Activated CD8-positive, alpha-beta T cell treated with anti-CD3 and anti-CD28 coated beads for 36 hours (primary cell): ENCODE measurements around the gene TPM1. TPM values are rescaled to one million over a fixed set of nuclear protein-coding genes. Genes with fewer than 3 reads are reported as not detected.

ENCODE experiments used
- ATAC-seq: fragments of 200-7000 bp; cut with Tn5 transposase; one replicate; pipeline ENCODE4 v1.10.0; 2021; ENCODE audit warnings: mild to moderate bottlenecking, moderate library complexity
- CTCF ChIA-PET: fragments of 350-600 bp; sonication (Branson Sonifier 250); formaldehyde crosslinking; loops from one replicate; lab custom pipeline; 2021; ENCODE audit warnings: antibody characterized with exemption; lab: Charles Lee
- POLR2A ChIA-PET: fragments of 350-600 bp; sonication (Branson Sonifier 250); formaldehyde crosslinking; loops from one replicate; lab custom pipeline; 2021; ENCODE audit warnings: antibody characterized with exemption; lab: Charles Lee
- DNase-seq: peaks from one replicate; pipeline ENCODE4 v3.0.0-alpha.2; 2020
- H3K27ac Mint-ChIP-seq: one replicate; pipeline ENCODE4 v1.8.0; 2021; ENCODE audit warnings: mild to moderate bottlenecking, mixed read lengths
- H3K27me3 Mint-ChIP-seq: one replicate; pipeline ENCODE4 v1.8.0; 2021; ENCODE audit warnings: mixed read lengths
- H3K36me3 Mint-ChIP-seq: one replicate; pipeline ENCODE4 v1.8.0; 2021; ENCODE audit warnings: low read depth, mixed read lengths
- H3K4me1 Mint-ChIP-seq: one replicate; pipeline ENCODE4 v1.8.0; 2021; ENCODE audit warnings: low read depth, mixed read lengths
- H3K4me3 Mint-ChIP-seq: one replicate; pipeline ENCODE4 v1.8.0; 2021; ENCODE audit warnings: mild to moderate bottlenecking, moderate library complexity, mixed read lengths
- H3K9me3 Mint-ChIP-seq: one replicate; pipeline ENCODE4 v1.8.0; 2021; ENCODE audit warnings: mixed read lengths
- intact Hi-C: fragments of 100-400 bp; cut with micrococcal nuclease; formaldehyde crosslinking; loops from one replicate; pipeline ENCODE4 v1.10.0; 2022
- total RNA-seq, 2 experiments: library from RNA; stranded (reverse); gene quantifications; one replicate each; pipeline ENCODE4 v1.2.3, GENCODE V29; 2021
- TF ChIP-seq, protein P1 (sequence below): fragments of 200-600 bp; IDR thresholded peaks from one replicate; pipeline ENCODE4 v1.8.0; 2022; ENCODE audit warnings: antibody characterized with exemption, mild to moderate bottlenecking

TPM1 gene
- total RNA-seq, 2 experiments from 2014 or later = 6.0 to 6.3 TPM

- H3K27me3 Mint-ChIP-seq = no peaks in the 10 kb centered on the region
- no peaks in the 10 kb centered on the region for H3K4me1 Mint-ChIP-seq
- no peak overlapping the region for H3K27ac Mint-ChIP-seq
- CTCF ChIA-PET = interaction anchor here (0.7 to 7.0 kb wide), 2 partner anchors 18 to 28 kb away, joined by 4 to 43 read pairs; no protein-coding TSS in a partner anchor
- TF ChIP-seq, protein P1, sequence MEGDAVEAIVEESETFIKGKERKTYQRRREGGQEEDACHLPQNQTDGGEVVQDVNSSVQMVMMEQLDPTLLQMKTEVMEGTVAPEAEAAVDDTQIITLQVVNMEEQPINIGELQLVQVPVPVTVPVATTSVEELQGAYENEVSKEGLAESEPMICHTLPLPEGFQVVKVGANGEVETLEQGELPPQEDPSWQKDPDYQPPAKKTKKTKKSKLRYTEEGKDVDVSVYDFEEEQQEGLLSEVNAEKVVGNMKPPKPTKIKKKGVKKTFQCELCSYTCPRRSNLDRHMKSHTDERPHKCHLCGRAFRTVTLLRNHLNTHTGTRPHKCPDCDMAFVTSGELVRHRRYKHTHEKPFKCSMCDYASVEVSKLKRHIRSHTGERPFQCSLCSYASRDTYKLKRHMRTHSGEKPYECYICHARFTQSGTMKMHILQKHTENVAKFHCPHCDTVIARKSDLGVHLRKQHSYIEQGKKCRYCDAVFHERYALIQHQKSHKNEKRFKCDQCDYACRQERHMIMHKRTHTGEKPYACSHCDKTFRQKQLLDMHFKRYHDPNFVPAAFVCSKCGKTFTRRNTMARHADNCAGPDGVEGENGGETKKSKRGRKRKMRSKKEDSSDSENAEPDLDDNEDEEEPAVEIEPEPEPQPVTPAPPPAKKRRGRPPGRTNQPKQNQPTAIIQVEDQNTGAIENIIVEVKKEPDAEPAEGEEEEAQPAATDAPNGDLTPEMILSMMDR = no peak
- no peak for ATAC-seq
- POLR2A ChIA-PET = no interaction called here
- H3K36me3 Mint-ChIP-seq = peaks cover 7% of the 10 kb centered on the region
- no peak for DNase-seq
- no peaks in the 10 kb centered on the region for H3K9me3 Mint-ChIP-seq
- intact Hi-C loops = no loop called here
- no peak overlapping the region for H3K4me3 Mint-ChIP-seq
Observed at GRCh38 chr15:63066272-63066671, 23.7 kb downstream of the TPM1 start.

GRCh38 chr15:63067306-63067705, 24.8 kb downstream of the TPM1 start:
- H3K27ac Mint-ChIP-seq = no peak overlapping the region
- H3K9me3 Mint-ChIP-seq = no peaks in the 10 kb centered on the region
- intact Hi-C loops = no loop called here
- no peaks in the 10 kb centered on the region for H3K4me1 Mint-ChIP-seq
- H3K4me3 Mint-ChIP-seq = no peak overlapping the region
- no peak for ATAC-seq
- no peaks in the 10 kb centered on the region for H3K27me3 Mint-ChIP-seq
- DNase-seq = no peak
- peaks cover 4% of the 10 kb centered on the region for H3K36me3 Mint-ChIP-seq
- TF ChIP-seq, protein P1 = no peak
- CTCF ChIA-PET = interaction anchor here (2.1 kb wide), 1 partner anchor 20 kb away, joined by 12 read pairs; no protein-coding TSS in a partner anchor
- POLR2A ChIA-PET = no interaction called here

GRCh38 chr15:63067976-63068743, 25.6 kb downstream of the TPM1 start:
- DNase-seq = no peak
- Mint-ChIP-seq H3K4me1 (no peaks in the 10 kb centered on the region), H3K27me3 (no peaks in the 10 kb centered on the region), H3K27ac (no peak overlapping the region), H3K9me3 (no peaks in the 10 kb centered on the region), H3K36me3 (peaks cover 4% of the 10 kb centered on the region), H3K4me3 (no peak overlapping the region)
- POLR2A ChIA-PET = interaction anchor here (0.6 kb wide), 1 partner anchor 12 kb away, joined by 3 read pairs; no protein-coding TSS in a partner anchor
- no peak for ATAC-seq
- CTCF ChIA-PET = interaction anchor here (2.1 kb wide), 1 partner anchor 20 kb away, joined by 12 read pairs; no protein-coding TSS in a partner anchor
- TF ChIP-seq, protein P1 = no peak
- intact Hi-C loops = no loop called here

GRCh38 chr15:63069616-63070090, 27.1 kb downstream of the TPM1 start:
- DNase-seq (no peak), ATAC-seq (no peak)
- no peaks in the 10 kb centered on the region for H3K36me3 Mint-ChIP-seq
- H3K27me3 Mint-ChIP-seq = no peaks in the 10 kb centered on the region
- no peak overlapping the region for H3K27ac Mint-ChIP-seq
- H3K4me1 Mint-ChIP-seq = no peaks in the 10 kb centered on the region
- intact Hi-C loops = no loop called here
- H3K9me3 Mint-ChIP-seq = no peaks in the 10 kb centered on the region
- TF ChIP-seq, protein P1 = no peak
- POLR2A ChIA-PET = no interaction called here
- CTCF ChIA-PET = no interaction called here
- no peak overlapping the region for H3K4me3 Mint-ChIP-seq

- POLR2A ChIA-PET = no interaction called here
Observed at GRCh38 chr15:63070681-63071129, 28.2 kb downstream of the TPM1 start.

More at GRCh38 chr15:63070681-63071129, 28.2 kb downstream of the TPM1 start:
- DNase-seq (no peak), ATAC-seq (no peak)
- H3K9me3 Mint-ChIP-seq = no peaks in the 10 kb centered on the region
- H3K4me1 Mint-ChIP-seq = peaks cover 4% of the 10 kb centered on the region
- intact Hi-C loops = no loop called here
- no peak overlapping the region for H3K27ac Mint-ChIP-seq
- CTCF ChIA-PET = interaction anchor here (1.2 kb wide), 1 partner anchor 23 kb away, joined by 3 read pairs; no protein-coding TSS in a partner anchor
- no peaks in the 10 kb centered on the region for H3K27me3 Mint-ChIP-seq
- no peak overlapping the region for H3K4me3 Mint-ChIP-seq
- no peaks in the 10 kb centered on the region for H3K36me3 Mint-ChIP-seq
- TF ChIP-seq, protein P1 = no peak
